MM.1S (cell line): Measurements from ENCODE around the gene IRAK4.

Experiments
- CTCF ChIP-seq: fragments of 300-600 bp; sonication (generic); IDR thresholded peaks from 2 replicates; pipeline ENCODE4 v1.5.1; 2016; ENCODE audit warnings: antibody characterized with exemption, low read length, mixed read lengths
- EZH2 ChIP-seq: fragments of 300-600 bp; sonication (generic); optimal IDR thresholded peaks from 2 replicates; pipeline ENCODE3; 2017; ENCODE audit warnings: low read depth, mild to moderate bottlenecking, antibody characterized with exemption, low read length, mixed read lengths

- TF ChIP-seq CTCF: no peak
- no peak for TF ChIP-seq EZH2
Measured at GRCh38 chr12:43761500-43761899, 2.7 kb downstream of the IRAK4 start.
